AG09319 (cell line): ENCODE results near the gene MYO3B.

Experiments
- DNase-seq: peaks from one replicate; pipeline ENCODE4 v3.0.0-alpha.2; 2010; ENCODE audit warnings: low read depth; ENCODE audit errors: extremely low read depth
- TF ChIP-seq, protein P1 (sequence below): IDR thresholded peaks from 2 replicates; pipeline ENCODE4 v1.5.1; 2011; ENCODE audit warnings: low read depth, mild to moderate bottlenecking, inconsistent platforms, low read length, moderate library complexity

The MYO3B gene

DNA sequence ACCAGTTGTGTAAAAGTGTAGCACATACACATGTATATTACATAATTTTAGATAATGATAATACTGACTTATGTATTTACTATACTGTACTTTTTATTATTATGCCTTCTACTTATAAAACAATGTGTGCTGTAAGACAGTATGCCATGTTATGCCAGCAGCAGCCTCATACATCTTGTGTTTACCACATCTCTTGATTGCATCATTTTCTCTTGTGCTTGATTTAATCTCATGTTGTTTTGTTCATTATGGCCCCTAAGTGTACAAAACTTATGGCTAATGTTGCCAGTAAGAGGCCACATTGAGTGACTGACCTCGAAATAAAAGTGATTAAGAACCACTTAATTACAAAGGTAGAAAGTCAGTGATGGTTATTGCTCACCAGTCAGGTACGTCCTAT is 409.2 kb downstream of the MYO3B start:
- TF ChIP-seq, protein P1, sequence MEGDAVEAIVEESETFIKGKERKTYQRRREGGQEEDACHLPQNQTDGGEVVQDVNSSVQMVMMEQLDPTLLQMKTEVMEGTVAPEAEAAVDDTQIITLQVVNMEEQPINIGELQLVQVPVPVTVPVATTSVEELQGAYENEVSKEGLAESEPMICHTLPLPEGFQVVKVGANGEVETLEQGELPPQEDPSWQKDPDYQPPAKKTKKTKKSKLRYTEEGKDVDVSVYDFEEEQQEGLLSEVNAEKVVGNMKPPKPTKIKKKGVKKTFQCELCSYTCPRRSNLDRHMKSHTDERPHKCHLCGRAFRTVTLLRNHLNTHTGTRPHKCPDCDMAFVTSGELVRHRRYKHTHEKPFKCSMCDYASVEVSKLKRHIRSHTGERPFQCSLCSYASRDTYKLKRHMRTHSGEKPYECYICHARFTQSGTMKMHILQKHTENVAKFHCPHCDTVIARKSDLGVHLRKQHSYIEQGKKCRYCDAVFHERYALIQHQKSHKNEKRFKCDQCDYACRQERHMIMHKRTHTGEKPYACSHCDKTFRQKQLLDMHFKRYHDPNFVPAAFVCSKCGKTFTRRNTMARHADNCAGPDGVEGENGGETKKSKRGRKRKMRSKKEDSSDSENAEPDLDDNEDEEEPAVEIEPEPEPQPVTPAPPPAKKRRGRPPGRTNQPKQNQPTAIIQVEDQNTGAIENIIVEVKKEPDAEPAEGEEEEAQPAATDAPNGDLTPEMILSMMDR = no peak
- DNase-seq = no peak

DNA sequence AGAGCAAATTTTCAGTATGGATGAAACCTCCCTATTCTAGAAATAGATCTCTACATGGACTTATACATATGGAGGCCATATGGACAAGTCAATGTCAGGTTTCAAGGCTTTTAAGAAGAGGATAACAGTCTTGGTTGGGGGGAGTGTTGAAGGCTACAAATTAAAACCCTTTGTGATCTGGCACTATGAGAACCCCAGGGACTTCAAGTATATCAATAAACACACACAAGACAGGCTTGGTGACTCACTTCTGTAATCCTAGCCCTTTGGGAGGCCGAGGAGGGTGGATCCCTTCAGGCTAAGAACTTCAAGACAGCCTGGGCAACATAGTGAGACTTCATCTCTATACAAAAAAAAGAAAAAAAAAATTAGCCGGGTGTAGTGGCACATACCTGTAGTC is 410.0 kb downstream of the MYO3B start:
- TF ChIP-seq, protein P1 = no peak
- DNase-seq = peak; percentile 30

DNA sequence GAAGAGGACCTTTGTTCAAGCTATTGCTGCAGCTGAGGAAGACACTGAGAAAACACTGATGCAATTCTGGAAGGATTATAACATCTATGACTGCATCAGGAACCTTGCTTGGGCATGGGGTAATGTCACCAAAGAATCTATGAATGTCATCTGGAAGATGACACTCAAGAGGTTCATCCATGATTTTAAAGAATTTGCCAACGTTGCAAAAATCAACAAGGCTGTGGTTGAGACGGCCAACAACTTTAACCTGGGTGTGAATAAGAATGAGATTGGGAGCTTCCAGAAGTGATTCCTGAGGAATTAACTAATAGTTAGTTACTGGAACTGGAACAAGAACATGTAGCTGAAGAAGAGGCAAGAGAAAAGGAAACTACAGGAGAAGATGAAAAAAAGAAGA is 410.8 kb downstream of the MYO3B start:
- TF ChIP-seq, protein P1 = no peak
- DNase-seq = no peak

DNA sequence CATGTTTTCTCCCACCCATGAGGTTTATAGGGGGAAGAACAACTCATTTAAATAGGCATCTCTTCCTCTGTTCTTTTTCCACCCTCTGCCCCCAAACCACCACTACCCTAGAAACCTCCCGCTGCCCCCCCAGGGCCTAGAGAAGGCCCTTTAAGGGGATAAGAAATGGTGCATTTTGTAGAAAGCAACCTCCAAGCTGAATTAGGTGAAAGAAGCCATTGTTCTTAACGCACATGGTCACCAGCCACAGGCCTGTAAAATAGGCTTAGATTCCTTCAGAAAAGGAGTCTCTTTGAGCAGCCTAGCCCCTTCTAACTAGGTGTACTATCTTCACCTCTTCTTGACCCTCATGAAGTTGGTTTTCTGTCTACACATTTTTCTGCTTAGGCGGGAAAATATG is 418.6 kb downstream of the MYO3B start:
- DNase-seq = no peak
- TF ChIP-seq, protein P1 = no peak

DNA sequence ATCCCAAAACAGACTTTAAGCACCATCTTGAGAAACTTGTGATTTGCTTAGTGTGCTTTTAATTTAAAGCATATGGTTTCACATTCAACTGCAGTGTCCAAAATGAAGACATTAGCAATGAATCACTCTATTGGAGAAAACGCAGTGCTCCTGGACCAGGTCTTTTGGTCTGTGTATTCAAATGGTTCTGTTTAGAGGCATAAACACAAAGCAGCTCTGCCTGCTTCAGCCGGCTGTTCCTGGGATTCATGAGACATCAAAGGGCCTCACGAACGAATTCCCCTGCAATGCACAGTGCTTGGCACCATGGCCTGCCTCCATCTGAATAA is 420.1 kb downstream of the MYO3B start:
- TF ChIP-seq, protein P1 = no peak
- DNase-seq = no peak

DNA sequence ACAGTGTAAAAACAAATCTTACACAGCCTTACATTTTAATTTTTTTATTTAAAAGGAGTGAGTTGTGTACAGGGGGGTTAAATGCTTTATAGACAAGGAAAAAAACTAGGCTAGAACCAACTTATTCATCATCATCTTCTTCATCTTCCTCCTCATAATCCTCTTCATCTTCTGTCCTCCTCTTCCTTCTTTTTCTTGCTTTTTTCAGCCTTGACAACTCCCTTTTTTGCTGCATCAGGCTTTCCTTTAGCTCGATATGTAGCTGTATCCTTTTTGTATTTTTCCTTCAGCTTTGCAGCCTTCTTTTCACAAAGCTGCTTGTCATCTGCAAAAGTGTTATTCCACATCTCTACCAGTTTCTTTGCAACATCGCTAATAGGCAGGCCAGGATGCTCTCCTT is 423.5 kb downstream of the MYO3B start:
- no peak for DNase-seq
- TF ChIP-seq, protein P1 = no peak

DNA sequence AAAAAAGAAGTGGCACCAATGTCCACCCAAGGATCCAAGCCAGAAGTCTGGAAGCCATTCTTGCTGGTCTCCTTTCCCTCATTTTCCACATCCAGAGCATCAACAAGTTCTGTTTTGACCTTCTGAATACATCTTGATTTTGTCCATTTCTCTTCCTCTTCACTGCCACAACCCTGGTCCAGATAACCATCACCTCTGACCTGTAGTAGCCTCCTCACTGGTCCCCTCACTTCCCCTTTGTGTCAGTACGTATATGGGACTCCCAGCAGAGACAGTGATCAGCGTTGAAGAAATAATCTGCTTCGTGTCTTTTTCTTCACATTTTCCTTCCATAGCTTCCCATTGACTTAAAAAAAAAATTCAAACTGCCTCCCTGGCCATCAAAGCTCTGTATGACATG is 427.9 kb downstream of the MYO3B start:
- TF ChIP-seq, protein P1 = no peak
- no peak for DNase-seq
